Osteoblast (primary cell): Measurements from ENCODE around the gene NACAD. TPM values are rescaled to one million over a fixed set of nuclear protein-coding genes. Genes with fewer than 3 reads are reported as not detected.

Source experiments
- DNase-seq: peaks from one replicate; pipeline ENCODE4 v3.0.0; 2011; ENCODE audit warnings: low spot score, mixed read lengths; ENCODE audit not compliant: insufficient read length; ENCODE audit errors: missing footprints
- H2AFZ ChIP-seq: 2 replicates; pipeline ENCODE4 v1.6.0; 2011; ENCODE audit warnings: mild to moderate bottlenecking, low read length
- H3K27ac ChIP-seq: 2 replicates; pipeline ENCODE4 v1.5.1; 2011; ENCODE audit warnings: mild to moderate bottlenecking, low read depth, low read length, moderate library complexity
- H3K27me3 ChIP-seq: 2 replicates; pipeline ENCODE4 v1.6.0; 2012; ENCODE audit warnings: mild to moderate bottlenecking, control low read depth, inconsistent platforms, low read length, moderate library complexity; ENCODE audit not compliant: insufficient read depth
- H3K36me3 ChIP-seq: 2 replicates; pipeline ENCODE4 v1.5.1; 2011; ENCODE audit warnings: mild to moderate bottlenecking, low read length, control low read depth, moderate library complexity; ENCODE audit not compliant: insufficient read depth
- H3K4me1 ChIP-seq: 2 replicates; pipeline ENCODE4 v1.5.1; 2011; ENCODE audit warnings: mild to moderate bottlenecking, low read length, control low read depth, moderate library complexity; ENCODE audit not compliant: insufficient read depth
- H3K4me2 ChIP-seq: 2 replicates; pipeline ENCODE4 v1.6.0; 2011; ENCODE audit warnings: mild to moderate bottlenecking, low read length; ENCODE audit not compliant: insufficient read depth
- H3K4me3 ChIP-seq: fragments of 200-600 bp; sonication (generic); 3 replicates; pipeline ENCODE4 v1.5.1; 2012; ENCODE audit warnings: mild to moderate bottlenecking, low read length, inconsistent platforms; ENCODE audit not compliant: insufficient read depth
- H3K79me2 ChIP-seq: 2 replicates; pipeline ENCODE4 v1.6.0; 2012; ENCODE audit warnings: mild to moderate bottlenecking, low read length, control low read depth, inconsistent platforms; ENCODE audit not compliant: insufficient read depth
- H3K9me3 ChIP-seq: 2 replicates; pipeline ENCODE4 v1.5.1; 2011; ENCODE audit warnings: low read depth, low read length, control low read depth
- H4K20me1 ChIP-seq: 2 replicates; pipeline ENCODE4 v1.6.0; 2012; ENCODE audit warnings: mild to moderate bottlenecking, low read length, control low read depth; ENCODE audit not compliant: insufficient read depth
- CTCF ChIP-seq: IDR thresholded peaks from 2 replicates; pipeline ENCODE4 v1.5.1; 2011; ENCODE audit warnings: mild to moderate bottlenecking, low read depth, low read length, moderate library complexity; ENCODE audit errors: extremely low read depth
- total RNA-seq: library from RNA; depleted of rRNA; stranded (reverse); fragments of >200 nt; gene quantifications from 2 replicates; pipeline ENCODE4 v1.2.3, GENCODE V29; 2012

The NACAD gene
- total RNA-seq, 1 donor, result 0.72 TPM

- Histone ChIP-seq H2AFZ (no peak overlapping the region), H3K4me3 (no peak overlapping the region), H3K36me3 (no peaks in the 10 kb centered on the region), H3K4me2 (no peak overlapping the region), H3K79me2 (no peaks in the 10 kb centered on the region), H4K20me1 (no peaks in the 10 kb centered on the region), H3K27me3 (peaks cover 14% of the 10 kb centered on the region), H3K4me1 (no peaks in the 10 kb centered on the region), H3K9me3 (no peaks in the 10 kb centered on the region), H3K27ac (no peak overlapping the region)
- TF ChIP-seq CTCF, result no peak
- DNase-seq, result no peak
These were observed 30.1 kb upstream of the NACAD start for GRCh38 chr7:45118889-45119331.

GRCh38 chr7:45118292-45118691 lies 29.5 kb upstream of the NACAD start:
- Histone ChIP-seq H3K36me3 (no peaks in the 10 kb centered on the region), H3K79me2 (no peaks in the 10 kb centered on the region), H3K9me3 (no peaks in the 10 kb centered on the region), H2AFZ (no peak overlapping the region), H3K4me2 (no peak overlapping the region), H3K27me3 (peaks cover 14% of the 10 kb centered on the region), H4K20me1 (no peaks in the 10 kb centered on the region), H3K27ac (no peak overlapping the region), H3K4me3 (no peak overlapping the region), H3K4me1 (no peaks in the 10 kb centered on the region)
- DNase-seq, result no peak
- no peak for TF ChIP-seq CTCF

GRCh38 chr7:45117582-45117981 lies 28.8 kb upstream of the NACAD start:
- Histone ChIP-seq H3K36me3 (no peaks in the 10 kb centered on the region), H3K79me2 (no peaks in the 10 kb centered on the region), H3K4me3 (no peak overlapping the region), H2AFZ (no peak overlapping the region), H3K27me3 (peaks cover 14% of the 10 kb centered on the region), H3K4me1 (peaks cover 4% of the 10 kb centered on the region), H3K27ac (no peak overlapping the region), H3K4me2 (no peak overlapping the region), H4K20me1 (no peaks in the 10 kb centered on the region), H3K9me3 (no peaks in the 10 kb centered on the region)
- no peak for TF ChIP-seq CTCF
- DNase-seq, result no peak

- no peak overlapping the region for H3K4me2 ChIP-seq
- H3K4me1 ChIP-seq, result peaks cover 12% of the 10 kb centered on the region
- no peaks in the 10 kb centered on the region for H3K9me3 ChIP-seq
- no peak for DNase-seq
- TF ChIP-seq CTCF, result no peak
- no peak overlapping the region for H2AFZ ChIP-seq
- H3K27ac ChIP-seq, result no peak overlapping the region
- no peak overlapping the region for H3K4me3 ChIP-seq
- no peaks in the 10 kb centered on the region for H4K20me1 ChIP-seq
- H3K36me3 ChIP-seq, result no peaks in the 10 kb centered on the region
- H3K79me2 ChIP-seq, result peaks cover 5% of the 10 kb centered on the region
- H3K27me3 ChIP-seq, result peaks cover 14% of the 10 kb centered on the region
These were observed 27.3 kb upstream of the NACAD start for GRCh38 chr7:45116048-45116447.
